GM18505 (cell line): ENCODE data around the gene ZNF333.

Source experiments
- ATAC-seq: cut with Tn5 transposase; IDR thresholded peaks from one replicate; pipeline ENCODE4 v1.9.1; 2021; ENCODE audit not compliant: unreplicated experiment
- POLR2A ChIP-seq: IDR thresholded peaks from 4 replicates; pipeline ENCODE4 v1.6.1; 2011; ENCODE audit warnings: borderline replicate concordance; ENCODE audit not compliant: insufficient read depth, insufficient read length; ENCODE audit errors: extremely low read depth

The ZNF333 gene

DNA sequence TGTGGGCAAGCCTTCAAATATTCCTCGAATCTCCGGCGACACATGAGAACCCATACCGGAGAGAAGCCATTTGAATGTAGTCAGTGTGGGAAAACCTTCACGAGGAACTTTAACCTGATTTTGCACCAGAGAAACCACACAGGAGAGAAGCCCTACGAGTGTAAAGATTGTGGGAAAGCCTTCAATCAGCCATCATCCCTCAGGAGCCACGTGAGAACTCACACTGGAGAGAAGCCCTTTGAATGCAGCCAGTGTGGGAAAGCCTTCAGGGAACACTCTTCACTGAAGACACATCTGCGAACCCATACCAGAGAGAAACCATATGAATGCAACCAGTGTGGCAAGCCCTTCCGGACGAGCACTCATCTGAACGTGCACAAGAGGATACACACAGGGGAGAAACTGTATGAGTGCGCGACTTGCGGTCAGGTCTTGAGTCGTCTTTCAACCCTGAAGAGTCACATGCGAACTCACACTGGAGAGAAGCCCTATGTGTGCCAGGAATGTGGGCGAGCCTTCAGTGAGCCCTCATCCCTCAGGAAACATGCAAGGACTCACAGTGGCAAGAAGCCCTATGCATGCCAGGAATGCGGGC is 28.8 kb downstream of the ZNF333 start:
- no peak for TF ChIP-seq POLR2A
- ATAC-seq = no peak

DNA sequence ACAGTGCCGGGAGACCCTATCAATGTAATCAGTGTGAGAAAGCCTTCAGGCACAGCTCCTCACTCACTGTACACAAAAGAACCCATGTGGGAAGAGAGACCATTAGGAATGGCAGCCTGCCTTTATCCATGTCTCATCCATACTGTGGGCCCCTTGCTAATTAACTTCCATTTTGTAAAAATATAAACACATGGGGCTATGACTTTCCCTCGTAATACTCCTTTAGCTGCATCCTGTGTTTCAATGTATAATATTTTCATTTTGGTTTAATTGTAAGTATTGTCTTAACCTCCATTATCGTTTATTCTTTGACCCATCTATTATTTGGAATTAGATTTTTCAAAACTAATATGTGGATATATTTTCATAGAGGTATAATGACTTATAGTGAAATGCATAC is 29.3 kb downstream of the ZNF333 start:
- TF ChIP-seq POLR2A = no peak
- ATAC-seq = no peak

DNA sequence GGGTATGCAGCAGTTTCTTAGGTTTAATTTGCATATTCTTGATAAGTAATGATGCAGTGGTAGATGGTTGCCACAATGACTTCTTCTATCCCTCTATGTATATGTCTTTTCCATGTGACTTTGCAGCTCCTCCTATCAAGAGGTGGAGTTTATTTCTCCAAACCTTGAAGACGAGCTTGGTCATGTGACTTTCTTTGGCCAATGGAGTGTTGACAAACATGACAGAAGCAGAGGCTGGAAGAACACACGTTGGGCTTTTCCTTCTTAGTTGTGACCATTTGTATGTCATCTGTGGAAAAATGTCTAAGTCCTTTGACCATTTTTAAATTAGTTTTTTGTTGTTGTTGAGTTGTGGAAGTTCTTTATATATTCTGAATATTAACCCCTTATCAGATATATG is 32.3 kb downstream of the ZNF333 start:
- TF ChIP-seq POLR2A = no peak

DNA sequence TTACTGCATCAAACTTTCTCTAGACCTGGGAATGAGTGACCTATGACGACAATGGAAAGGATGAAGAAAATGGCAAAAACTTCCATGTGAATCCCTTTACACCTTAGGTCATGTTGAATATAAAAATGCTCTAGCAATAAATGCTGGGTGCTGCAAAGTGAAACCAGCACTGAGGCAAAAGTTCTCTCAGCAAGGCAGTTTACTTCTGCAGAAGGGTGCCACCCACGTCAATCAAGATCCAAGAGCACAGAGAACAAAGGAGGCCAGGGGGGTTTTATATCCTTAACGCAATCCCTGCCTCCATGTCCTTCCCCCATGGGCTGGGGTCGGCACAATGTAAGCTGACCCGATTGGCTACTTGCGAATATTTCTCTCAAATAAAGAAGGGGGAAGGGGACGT is 38.7 kb downstream of the ZNF333 start:
- ATAC-seq = no peak
- TF ChIP-seq POLR2A = no peak

More for the DNA sequence above, 32.3 kb downstream of the ZNF333 start:
- no peak for ATAC-seq

DNA sequence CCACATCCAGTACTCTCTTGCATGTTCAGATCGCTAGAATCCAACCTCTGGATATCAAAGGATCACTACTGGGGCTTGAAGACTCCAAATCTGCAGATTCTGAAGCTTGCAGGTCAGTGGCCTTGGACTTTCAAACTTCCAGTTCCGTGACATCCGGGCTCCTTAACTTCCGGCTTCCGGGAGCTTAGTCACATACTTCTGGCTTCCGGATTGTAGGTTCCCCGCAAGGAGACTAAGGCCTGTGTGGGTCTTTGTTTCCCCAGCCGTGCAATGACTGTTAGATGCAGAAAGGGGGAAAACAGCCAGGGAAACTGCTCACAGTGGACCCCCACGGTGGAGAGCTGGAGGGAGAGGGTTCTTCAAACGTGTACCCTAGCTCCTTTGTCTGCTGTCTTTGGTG is 41.4 kb downstream of the ZNF333 start:
- ATAC-seq = no peak
- TF ChIP-seq POLR2A = no peak

DNA sequence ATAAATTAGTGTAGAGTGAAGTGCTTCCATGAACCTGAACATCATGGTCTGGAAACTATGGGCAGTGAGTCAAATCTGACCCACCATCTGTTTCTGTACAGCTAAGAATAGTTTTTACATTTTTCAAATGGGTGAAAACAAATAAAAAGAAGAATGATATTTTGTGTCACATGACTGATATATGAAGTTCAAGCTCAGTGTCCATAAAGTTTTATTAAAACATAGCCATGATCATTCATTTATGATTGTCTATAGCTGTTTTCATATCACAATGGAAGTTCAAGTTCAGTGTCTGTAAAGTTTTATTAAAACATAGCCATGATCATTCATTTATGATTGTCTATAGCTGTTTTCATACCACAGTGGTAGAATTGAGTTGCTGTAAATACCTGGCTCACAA is 42.7 kb downstream of the ZNF333 start:
- no peak for ATAC-seq
- no peak for TF ChIP-seq POLR2A

DNA sequence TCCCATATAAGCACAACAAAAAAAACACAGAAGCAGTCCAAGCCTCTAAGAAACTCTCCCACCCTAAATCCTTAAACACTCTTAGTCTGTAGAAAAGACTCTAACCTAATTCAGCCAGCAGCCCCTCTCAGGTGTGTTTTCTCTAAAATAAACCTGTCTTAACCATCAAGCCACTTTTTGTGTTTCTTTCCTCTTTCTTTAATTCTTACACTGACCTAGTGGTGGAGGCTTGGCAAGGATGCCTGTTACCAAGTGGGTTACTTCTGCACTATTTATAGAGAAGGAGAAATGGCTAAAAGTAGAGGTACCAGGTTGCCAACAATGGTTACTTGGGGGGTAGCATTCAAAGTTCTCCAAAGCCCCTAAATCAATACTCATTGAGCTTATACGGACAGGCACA is 43.7 kb downstream of the ZNF333 start:
- no peak for TF ChIP-seq POLR2A
- ATAC-seq = no peak

DNA sequence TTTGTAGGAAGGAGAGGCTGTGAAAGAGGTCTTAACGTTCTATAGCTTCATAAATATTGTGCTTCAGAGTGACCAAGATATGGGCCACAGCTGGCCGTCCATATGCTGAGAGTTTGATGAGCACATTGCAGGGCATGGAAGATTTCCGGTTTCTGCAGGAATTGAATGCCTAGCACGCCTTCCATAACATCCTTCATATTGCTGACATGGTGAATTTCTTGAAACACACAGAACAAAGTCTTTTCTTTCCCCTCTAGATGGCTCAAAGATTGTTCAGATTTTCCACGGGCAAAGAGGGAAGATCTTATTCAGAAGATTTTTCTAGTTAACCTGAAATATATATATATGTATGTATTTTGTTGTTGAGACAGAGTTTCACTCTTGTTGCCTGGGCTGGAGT is 46.1 kb downstream of the ZNF333 start:
- ATAC-seq = no peak
- no peak for TF ChIP-seq POLR2A

DNA sequence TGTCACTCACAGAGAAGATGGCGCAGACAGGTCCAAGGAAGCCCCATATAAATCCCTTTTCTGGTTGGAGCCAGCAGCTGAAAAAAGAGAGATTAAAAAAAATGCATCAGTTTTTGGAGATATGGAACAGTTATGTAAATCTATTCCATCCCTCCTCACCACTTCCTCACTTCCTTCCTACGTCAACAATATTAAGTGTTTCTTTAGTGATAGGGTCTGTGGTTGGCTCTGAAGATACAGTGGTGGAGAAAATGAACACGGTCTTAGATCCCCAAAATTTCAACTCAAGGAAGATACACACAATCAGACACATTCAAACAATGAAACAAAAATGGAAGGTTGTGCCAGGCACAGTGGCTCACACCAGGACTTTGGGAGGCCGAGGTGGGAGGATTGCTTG is 57.0 kb downstream of the ZNF333 start:
- no peak for ATAC-seq
- no peak for TF ChIP-seq POLR2A

DNA sequence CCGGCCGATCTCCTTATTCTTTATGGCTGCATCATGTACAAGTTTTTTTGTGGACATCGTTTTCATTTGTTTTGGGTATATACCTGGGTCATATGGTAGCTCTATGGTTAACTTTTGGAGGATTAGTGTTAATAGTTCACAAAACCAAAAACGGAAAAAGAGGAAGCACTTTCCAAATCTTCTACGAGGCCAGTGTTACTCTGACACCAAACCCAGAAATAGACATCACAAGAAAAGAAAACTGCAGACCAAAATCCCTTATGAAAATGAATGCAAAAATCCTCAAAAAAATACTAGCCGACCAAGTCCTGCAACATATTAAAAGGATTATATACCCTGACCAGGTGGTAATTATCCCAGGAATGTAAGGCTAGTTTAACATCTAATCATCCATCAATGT is 58.8 kb downstream of the ZNF333 start:
- ATAC-seq = no peak

DNA sequence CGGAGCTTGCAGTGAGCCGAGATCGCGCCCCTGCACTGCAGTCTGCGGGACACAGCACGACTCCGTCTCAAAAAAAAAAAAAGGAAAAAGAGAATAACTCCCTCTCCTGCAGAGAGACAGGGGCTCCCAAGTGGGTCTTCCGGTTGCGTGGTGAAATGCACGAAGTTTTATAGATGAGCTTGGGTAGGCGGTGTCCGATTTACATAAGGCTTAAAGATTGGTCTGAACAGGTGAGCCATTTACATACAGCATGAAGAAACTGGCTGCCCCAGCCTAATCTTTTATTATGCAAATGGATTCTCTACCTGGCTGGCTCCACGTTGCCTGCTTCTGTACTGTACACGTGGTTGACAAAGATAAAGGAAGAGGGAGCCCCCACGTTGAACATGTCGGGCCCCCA is 69.0 kb downstream of the ZNF333 start:
- ATAC-seq = no peak

More for the DNA sequence above, 58.8 kb downstream of the ZNF333 start:
- TF ChIP-seq POLR2A = no peak

DNA sequence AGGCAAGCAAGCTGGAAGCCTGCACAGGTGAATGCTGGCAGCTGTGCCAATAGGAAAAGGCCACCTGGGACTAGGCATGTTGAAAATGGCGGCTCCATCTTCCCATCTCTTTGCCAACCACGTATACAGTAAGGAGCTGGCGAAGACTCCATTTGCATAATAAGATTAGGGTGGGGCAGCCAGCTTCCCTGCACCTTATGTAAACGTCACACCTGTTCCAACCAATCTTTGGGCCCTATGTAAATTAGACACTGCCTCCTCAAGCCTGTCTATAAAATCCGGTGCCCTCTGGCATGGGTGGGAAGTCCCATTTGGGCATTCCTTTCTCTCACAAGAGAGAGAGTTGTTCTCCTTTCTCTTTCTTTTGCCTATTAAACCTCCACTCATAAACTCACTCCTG is 71.8 kb downstream of the ZNF333 start:
- ATAC-seq = no peak
- no peak for TF ChIP-seq POLR2A

More for the DNA sequence above, 69.0 kb downstream of the ZNF333 start:
- no peak for TF ChIP-seq POLR2A

DNA sequence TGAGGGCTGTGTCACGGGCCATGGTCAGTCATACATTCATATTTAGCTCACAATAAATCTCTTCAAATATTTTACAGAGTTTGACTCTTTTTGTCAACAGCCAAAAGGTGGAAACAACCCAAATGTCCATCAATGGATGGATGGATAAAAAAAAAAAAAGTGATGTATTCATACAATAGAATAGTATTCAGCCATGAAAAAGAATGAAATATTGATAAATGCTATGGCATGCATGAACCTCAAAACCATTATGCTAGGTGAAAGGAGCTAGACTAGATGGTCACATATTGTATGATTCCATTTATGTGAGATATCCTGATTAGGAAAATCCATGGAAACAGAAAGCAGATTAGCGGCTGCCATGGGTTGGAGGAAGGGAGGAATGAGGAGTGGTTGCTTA is 72.3 kb downstream of the ZNF333 start:
- TF ChIP-seq POLR2A = no peak
- ATAC-seq = no peak

DNA sequence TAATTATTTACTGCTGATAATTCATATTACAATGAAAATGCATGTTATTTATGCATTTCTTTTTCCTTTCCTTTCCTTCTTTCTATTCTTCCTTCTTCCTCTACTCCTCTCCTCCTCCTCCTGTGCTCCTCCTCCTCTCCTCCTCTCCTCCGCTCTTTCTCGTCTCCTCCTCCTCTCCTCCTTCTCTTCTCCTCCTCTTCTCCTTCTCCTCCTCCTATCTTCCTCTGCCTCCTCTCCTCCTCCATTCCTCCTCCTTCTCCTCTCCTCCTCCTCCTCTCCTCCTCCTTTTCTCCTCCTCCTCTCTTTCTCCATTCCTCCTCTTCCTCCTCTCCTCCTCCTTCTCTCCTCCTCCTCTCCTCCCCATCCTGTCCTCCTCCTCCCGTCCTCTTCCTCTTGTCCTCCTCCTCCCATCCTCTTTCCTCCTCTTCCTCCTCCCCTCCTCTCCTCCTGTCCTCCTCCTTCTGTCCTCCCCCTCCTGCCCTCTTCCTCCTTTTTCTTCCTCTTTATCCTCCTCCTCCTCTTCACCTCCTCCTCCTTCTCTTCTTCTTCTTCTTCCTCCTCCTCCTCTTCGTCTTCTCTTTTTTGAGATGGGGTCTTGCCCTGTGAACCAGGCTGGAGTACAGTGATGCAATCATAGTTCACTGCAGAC is 73.8 kb downstream of the ZNF333 start:
- TF ChIP-seq POLR2A = no peak
- ATAC-seq = no peak
